ENCODE data around the gene TRAP1. TPM values are rescaled to one million over a fixed set of nuclear protein-coding genes. Genes with fewer than 3 reads are reported as not detected.

The TRAP1 gene
- polyA plus RNA-seq, 1 donor from 2014 or later: 73.0 TPM

DNA sequence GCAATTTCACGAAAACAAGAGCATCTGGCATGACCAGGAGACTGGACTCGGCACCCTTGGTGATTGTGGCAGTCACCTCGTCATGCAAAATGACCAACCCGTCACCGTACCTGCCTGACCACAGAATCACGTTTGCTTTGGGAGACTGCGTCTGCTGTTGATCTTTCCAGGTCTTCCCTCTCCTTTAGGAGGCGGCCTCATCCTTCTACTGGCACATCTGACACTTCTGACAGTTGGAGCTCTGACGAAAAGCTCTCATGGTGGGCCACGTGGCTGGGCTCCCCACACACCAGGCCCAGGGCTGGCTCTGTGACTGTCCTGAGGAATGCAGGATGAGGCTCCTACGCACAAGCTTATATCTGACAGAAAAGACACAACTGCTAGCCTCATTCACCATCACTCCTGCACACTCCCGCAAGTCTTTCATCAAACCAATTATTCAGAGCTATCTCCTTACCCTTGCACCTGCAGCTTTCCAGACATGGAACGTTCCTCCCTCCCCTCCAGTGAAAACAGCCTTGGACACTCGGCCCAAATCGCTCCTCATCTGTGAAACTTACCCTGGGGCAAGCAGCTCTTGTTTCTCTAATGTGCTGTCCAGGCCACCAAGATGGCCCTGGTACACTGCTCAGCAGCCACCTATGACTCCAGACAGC is 3.6 kb downstream of the TRAP1 start:
- Histone ChIP-seq H2AFZ (ENCODE audit: low read depth, low read length) (no peak overlapping the region), H3K36me3 (ENCODE audit: insufficient read depth, low read length) (no peaks in the 10 kb centered on the region), H3K4me2 (ENCODE audit: low read length) (no peak overlapping the region), H3K9me3 (ENCODE audit: low read length) (no peaks in the 10 kb centered on the region), H3K4me3 (ENCODE audit: low read length) (no peak overlapping the region), H3K27ac (ENCODE audit: low read length) (no peak overlapping the region), H3K79me2 (replicated peaks; ENCODE audit: insufficient read depth, low read length) (peaks cover 8% of the 10 kb centered on the region), H3K27me3 (ENCODE audit: insufficient read depth, low read depth, low read length) (no peaks in the 10 kb centered on the region), H4K20me1 (ENCODE audit: insufficient read depth) (no peaks in the 10 kb centered on the region), H3K9me2 (ENCODE audit: insufficient read depth, low read length) (no peaks in the 10 kb centered on the region), H3F3A (ENCODE audit: insufficient read depth, low read length, poor library complexity, severe bottlenecking) (no peaks in the 10 kb centered on the region), H3K9ac (ENCODE audit: low read length) (no peak overlapping the region)
- no peak for TF ChIP-seq MXI1 (conservative IDR thresholded peaks at IDR 0.05; ENCODE audit: poor library complexity, severe bottlenecking)
- TF ChIP-seq SMC3 (conservative IDR thresholded peaks at IDR 0.05; ENCODE audit: poor library complexity): no peak
- TF ChIP-seq TAF1 (IDR thresholded peaks at IDR 0.05; ENCODE audit: low read depth): no peak
- no peak for TF ChIP-seq EZH2 (IDR thresholded peaks at IDR 0.05; ENCODE audit: borderline replicate concordance, insufficient read depth, low read length, poor library complexity, severe bottlenecking)
- TF ChIP-seq EP300 (conservative IDR thresholded peaks at IDR 0.05; ENCODE audit: poor library complexity, severe bottlenecking): no peak
- no peak for TF ChIP-seq POLR2AphosphoS5 (IDR thresholded peaks at IDR 0.05)
- no peak for TF ChIP-seq RAD21 (conservative IDR thresholded peaks at IDR 0.05)
- TF ChIP-seq, protein P1, sequence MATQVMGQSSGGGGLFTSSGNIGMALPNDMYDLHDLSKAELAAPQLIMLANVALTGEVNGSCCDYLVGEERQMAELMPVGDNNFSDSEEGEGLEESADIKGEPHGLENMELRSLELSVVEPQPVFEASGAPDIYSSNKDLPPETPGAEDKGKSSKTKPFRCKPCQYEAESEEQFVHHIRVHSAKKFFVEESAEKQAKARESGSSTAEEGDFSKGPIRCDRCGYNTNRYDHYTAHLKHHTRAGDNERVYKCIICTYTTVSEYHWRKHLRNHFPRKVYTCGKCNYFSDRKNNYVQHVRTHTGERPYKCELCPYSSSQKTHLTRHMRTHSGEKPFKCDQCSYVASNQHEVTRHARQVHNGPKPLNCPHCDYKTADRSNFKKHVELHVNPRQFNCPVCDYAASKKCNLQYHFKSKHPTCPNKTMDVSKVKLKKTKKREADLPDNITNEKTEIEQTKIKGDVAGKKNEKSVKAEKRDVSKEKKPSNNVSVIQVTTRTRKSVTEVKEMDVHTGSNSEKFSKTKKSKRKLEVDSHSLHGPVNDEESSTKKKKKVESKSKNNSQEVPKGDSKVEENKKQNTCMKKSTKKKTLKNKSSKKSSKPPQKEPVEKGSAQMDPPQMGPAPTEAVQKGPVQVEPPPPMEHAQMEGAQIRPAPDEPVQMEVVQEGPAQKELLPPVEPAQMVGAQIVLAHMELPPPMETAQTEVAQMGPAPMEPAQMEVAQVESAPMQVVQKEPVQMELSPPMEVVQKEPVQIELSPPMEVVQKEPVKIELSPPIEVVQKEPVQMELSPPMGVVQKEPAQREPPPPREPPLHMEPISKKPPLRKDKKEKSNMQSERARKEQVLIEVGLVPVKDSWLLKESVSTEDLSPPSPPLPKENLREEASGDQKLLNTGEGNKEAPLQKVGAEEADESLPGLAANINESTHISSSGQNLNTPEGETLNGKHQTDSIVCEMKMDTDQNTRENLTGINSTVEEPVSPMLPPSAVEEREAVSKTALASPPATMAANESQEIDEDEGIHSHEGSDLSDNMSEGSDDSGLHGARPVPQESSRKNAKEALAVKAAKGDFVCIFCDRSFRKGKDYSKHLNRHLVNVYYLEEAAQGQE (IDR thresholded peaks at IDR 0.05; ENCODE audit: borderline replicate concordance): no peak
- TF ChIP-seq, protein P2, sequence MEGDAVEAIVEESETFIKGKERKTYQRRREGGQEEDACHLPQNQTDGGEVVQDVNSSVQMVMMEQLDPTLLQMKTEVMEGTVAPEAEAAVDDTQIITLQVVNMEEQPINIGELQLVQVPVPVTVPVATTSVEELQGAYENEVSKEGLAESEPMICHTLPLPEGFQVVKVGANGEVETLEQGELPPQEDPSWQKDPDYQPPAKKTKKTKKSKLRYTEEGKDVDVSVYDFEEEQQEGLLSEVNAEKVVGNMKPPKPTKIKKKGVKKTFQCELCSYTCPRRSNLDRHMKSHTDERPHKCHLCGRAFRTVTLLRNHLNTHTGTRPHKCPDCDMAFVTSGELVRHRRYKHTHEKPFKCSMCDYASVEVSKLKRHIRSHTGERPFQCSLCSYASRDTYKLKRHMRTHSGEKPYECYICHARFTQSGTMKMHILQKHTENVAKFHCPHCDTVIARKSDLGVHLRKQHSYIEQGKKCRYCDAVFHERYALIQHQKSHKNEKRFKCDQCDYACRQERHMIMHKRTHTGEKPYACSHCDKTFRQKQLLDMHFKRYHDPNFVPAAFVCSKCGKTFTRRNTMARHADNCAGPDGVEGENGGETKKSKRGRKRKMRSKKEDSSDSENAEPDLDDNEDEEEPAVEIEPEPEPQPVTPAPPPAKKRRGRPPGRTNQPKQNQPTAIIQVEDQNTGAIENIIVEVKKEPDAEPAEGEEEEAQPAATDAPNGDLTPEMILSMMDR (IDR thresholded peaks at IDR 0.05; ENCODE audit: poor library complexity, severe bottlenecking): no peak

DNA sequence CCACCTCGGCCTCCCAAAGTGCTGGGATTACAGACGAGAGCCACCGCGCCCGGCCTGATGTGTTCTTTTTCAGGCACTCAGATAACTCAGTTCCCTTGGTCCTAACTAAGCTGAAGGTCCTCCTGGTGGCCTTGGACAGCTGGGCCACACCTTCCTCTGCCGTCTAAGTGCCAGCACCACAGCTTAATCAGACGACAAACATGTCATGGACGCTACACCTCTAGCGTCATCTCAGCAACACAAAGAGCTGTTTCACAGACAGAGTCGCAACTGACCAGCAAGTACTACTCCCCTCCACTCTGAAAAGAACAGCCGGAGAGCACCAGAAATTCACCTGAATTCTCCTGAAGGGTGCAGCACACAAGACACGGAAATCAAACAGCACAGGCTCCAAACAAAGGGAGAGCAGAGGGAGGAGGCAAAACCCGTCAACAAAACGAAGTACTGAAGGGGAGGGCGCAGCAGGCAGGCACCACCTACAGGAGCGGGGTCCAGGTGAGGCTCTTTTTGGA is 4.4 kb downstream of the TRAP1 start:
- TF ChIP-seq TAF1 (IDR thresholded peaks at IDR 0.05; ENCODE audit: low read depth) (no peak), POLR2AphosphoS5 (IDR thresholded peaks at IDR 0.05) (no peak), MXI1 (conservative IDR thresholded peaks at IDR 0.05; ENCODE audit: poor library complexity, severe bottlenecking) (no peak), RAD21 (conservative IDR thresholded peaks at IDR 0.05) (no peak), SMC3 (conservative IDR thresholded peaks at IDR 0.05; ENCODE audit: poor library complexity) (no peak), EZH2 (IDR thresholded peaks at IDR 0.05; ENCODE audit: borderline replicate concordance, insufficient read depth, low read length, poor library complexity, severe bottlenecking) (no peak), EP300 (conservative IDR thresholded peaks at IDR 0.05; ENCODE audit: poor library complexity, severe bottlenecking) (no peak)
- TF ChIP-seq, protein P1 (IDR thresholded peaks at IDR 0.05; ENCODE audit: borderline replicate concordance): no peak
- H3K9me3 ChIP-seq (ENCODE audit: low read length): no peaks in the 10 kb centered on the region
- no peaks in the 10 kb centered on the region for H3K9me2 ChIP-seq (ENCODE audit: insufficient read depth, low read length)
- H3K27me3 ChIP-seq (ENCODE audit: insufficient read depth, low read depth, low read length): no peaks in the 10 kb centered on the region
- H2AFZ ChIP-seq (ENCODE audit: low read depth, low read length): no peak overlapping the region
- no peaks in the 10 kb centered on the region for H3K36me3 ChIP-seq (ENCODE audit: insufficient read depth, low read length)
- no peak overlapping the region for H3K4me2 ChIP-seq (ENCODE audit: low read length)
- H3F3A ChIP-seq (ENCODE audit: insufficient read depth, low read length, poor library complexity, severe bottlenecking): no peaks in the 10 kb centered on the region
- no peak overlapping the region for H3K4me3 ChIP-seq (ENCODE audit: low read length)
- no peaks in the 10 kb centered on the region for H4K20me1 ChIP-seq (ENCODE audit: insufficient read depth)
- H3K9ac ChIP-seq (ENCODE audit: low read length): no peak overlapping the region
- H3K79me2 ChIP-seq (replicated peaks; ENCODE audit: insufficient read depth, low read length): peaks cover 8% of the 10 kb centered on the region
- H3K27ac ChIP-seq (ENCODE audit: low read length): no peak overlapping the region
